ENCODE results near the gene FBXO17.

GRCh38 chr19:38956264-38956663, 19.3 kb downstream of the FBXO17 start:
- TF ChIP-seq CTCF (IDR thresholded peaks at IDR 0.05; ENCODE audit: low read length): no peak
- TF ChIP-seq EZH2 (IDR thresholded peaks at IDR 0.05; ENCODE audit: borderline replicate concordance, low read length): no peak

All from OCI-LY1 (cell line).